Measurements from ENCODE around the gene ABTB1. TPM values are rescaled to one million over a fixed set of nuclear protein-coding genes. Genes with fewer than 3 reads are reported as not detected.

ABTB1 gene
- total and polyA plus RNA-seq, 2 donors (not counting 1 experiment from before 2014, with no cell fraction given), result 11.8 to 15.5 TPM

GRCh38 chr3:127646501-127647046, 26.2 kb upstream of the ABTB1 start:
- DNase-seq (ENCODE audit: low read depth in 2 of 2), result no peak
- no peak overlapping the region for H3K27ac ChIP-seq (ENCODE audit: insufficient read depth, low read length)
- no peaks in the 10 kb centered on the region for H4K20me1 ChIP-seq (ENCODE audit: control insufficient read depth, extremely low read depth, insufficient read depth, low read length)
- no peaks in the 10 kb centered on the region for H3K36me3 ChIP-seq (ENCODE audit: control insufficient read depth, insufficient read depth, low read length)
- H3K4me2 ChIP-seq (ENCODE audit: extremely low read depth, insufficient read depth, low read length), result no peak overlapping the region
- H3K79me2 ChIP-seq (ENCODE audit: control insufficient read depth, insufficient read depth, low read length), result no peaks in the 10 kb centered on the region
- H3K4me3 ChIP-seq (replicated peaks in 1 of 4; ENCODE audit: control extremely low read depth in 1 of 4, insufficient read depth in 1 of 4, low read depth in 3 of 4, low read length in 4 of 4), result no peak overlapping the region
- no peak for TF ChIP-seq CTCF (conservative IDR thresholded peaks at IDR 0.05 in 1 of 2, IDR thresholded peaks at IDR 0.05 in 1 of 2; ENCODE audit: low read depth in 1 of 2, low read length in 2 of 2)
- TF ChIP-seq EZH2 (IDR thresholded peaks at IDR 0.05; ENCODE audit: low read length, missing control alignments), result no peak
- H3K9ac ChIP-seq (ENCODE audit: insufficient read depth, low read length), result no peak overlapping the region
- H2AFZ ChIP-seq (ENCODE audit: low read length), result no peak overlapping the region
- peaks cover 5% of the 10 kb centered on the region for H3K27me3 ChIP-seq (ENCODE audit: control insufficient read depth, insufficient read depth, low read length)
- no peaks in the 10 kb centered on the region for H3K4me1 ChIP-seq (ENCODE audit: control insufficient read depth, extremely low read depth, insufficient read depth, low read length)
- H3K9me3 ChIP-seq (ENCODE audit: control insufficient read depth, insufficient read depth, low read depth, low read length), result no peaks in the 10 kb centered on the region

GRCh38 chr3:127647166-127647844, 25.4 kb upstream of the ABTB1 start:
- no peaks in the 10 kb centered on the region for H3K36me3 ChIP-seq (ENCODE audit: control insufficient read depth, insufficient read depth, low read length)
- H3K9ac ChIP-seq (ENCODE audit: insufficient read depth, low read length), result no peak overlapping the region
- no peak overlapping the region for H3K27ac ChIP-seq (ENCODE audit: insufficient read depth, low read length)
- DNase-seq (ENCODE audit: low read depth in 2 of 2), result no peak
- no peak overlapping the region for H3K4me3 ChIP-seq (replicated peaks in 1 of 4; ENCODE audit: control extremely low read depth in 1 of 4, insufficient read depth in 1 of 4, low read depth in 3 of 4, low read length in 4 of 4)
- TF ChIP-seq EZH2 (IDR thresholded peaks at IDR 0.05; ENCODE audit: low read length, missing control alignments) (no peak), CTCF (conservative IDR thresholded peaks at IDR 0.05 in 1 of 2, IDR thresholded peaks at IDR 0.05 in 1 of 2; ENCODE audit: low read depth in 1 of 2, low read length in 2 of 2) (no peak)
- no peaks in the 10 kb centered on the region for H4K20me1 ChIP-seq (ENCODE audit: control insufficient read depth, extremely low read depth, insufficient read depth, low read length)
- no peaks in the 10 kb centered on the region for H3K4me1 ChIP-seq (ENCODE audit: control insufficient read depth, extremely low read depth, insufficient read depth, low read length)
- H3K79me2 ChIP-seq (ENCODE audit: control insufficient read depth, insufficient read depth, low read length), result no peaks in the 10 kb centered on the region
- no peak overlapping the region for H3K4me2 ChIP-seq (ENCODE audit: extremely low read depth, insufficient read depth, low read length)
- H3K27me3 ChIP-seq (ENCODE audit: control insufficient read depth, insufficient read depth, low read length), result peaks cover 5% of the 10 kb centered on the region
- H3K9me3 ChIP-seq (ENCODE audit: control insufficient read depth, insufficient read depth, low read depth, low read length), result no peaks in the 10 kb centered on the region
- H2AFZ ChIP-seq (ENCODE audit: low read length), result no peak overlapping the region

- no peaks in the 10 kb centered on the region for H3K9me3 ChIP-seq (ENCODE audit: control insufficient read depth, insufficient read depth, low read depth, low read length)
- H3K27me3 ChIP-seq (ENCODE audit: control insufficient read depth, insufficient read depth, low read length), result peaks cover 5% of the 10 kb centered on the region
- TF ChIP-seq EZH2 (IDR thresholded peaks at IDR 0.05; ENCODE audit: low read length, missing control alignments) (no peak), CTCF (conservative IDR thresholded peaks at IDR 0.05 in 1 of 2, IDR thresholded peaks at IDR 0.05 in 1 of 2; ENCODE audit: low read depth in 1 of 2, low read length in 2 of 2) (no peak)
- DNase-seq (ENCODE audit: low read depth in 2 of 2), result no peak
- no peaks in the 10 kb centered on the region for H3K79me2 ChIP-seq (ENCODE audit: control insufficient read depth, insufficient read depth, low read length)
- no peak overlapping the region for H3K4me3 ChIP-seq (replicated peaks in 1 of 4; ENCODE audit: control extremely low read depth in 1 of 4, insufficient read depth in 1 of 4, low read depth in 3 of 4, low read length in 4 of 4)
- no peak overlapping the region for H3K4me2 ChIP-seq (ENCODE audit: extremely low read depth, insufficient read depth, low read length)
- no peak overlapping the region for H3K27ac ChIP-seq (ENCODE audit: insufficient read depth, low read length)
- H3K4me1 ChIP-seq (ENCODE audit: control insufficient read depth, extremely low read depth, insufficient read depth, low read length), result no peaks in the 10 kb centered on the region
- no peaks in the 10 kb centered on the region for H4K20me1 ChIP-seq (ENCODE audit: control insufficient read depth, extremely low read depth, insufficient read depth, low read length)
- H3K36me3 ChIP-seq (ENCODE audit: control insufficient read depth, insufficient read depth, low read length), result no peaks in the 10 kb centered on the region
- no peak overlapping the region for H2AFZ ChIP-seq (ENCODE audit: low read length)
- H3K9ac ChIP-seq (ENCODE audit: insufficient read depth, low read length), result no peak overlapping the region
Measured at GRCh38 chr3:127647845-127648204, 24.9 kb upstream of the ABTB1 start.

Measured in fibroblast of lung (primary cell).